IMR-90 (cell line): ENCODE measurements around the gene VGF. TPM values are rescaled to one million over a fixed set of nuclear protein-coding genes. Genes with fewer than 3 reads are reported as not detected.

Source experiments
- ATAC-seq: fragments of 200-7000 bp; cut with Tn5 transposase; 2 replicates; pipeline ENCODE4 v1.9.1; 2020; ENCODE audit warnings: low read depth, mild to moderate bottlenecking, moderate library complexity
- BruUV-seq: library from RNA; stranded (reverse); fragments of 400-500 nt; replicated peaks from 2 replicates; lab custom pipeline; 2021; lab: Mats Ljungman, UMichigan
- CTCF ChIA-PET: fragments of 300-600 bp; formaldehyde crosslinking; extraction: SDS; loops from one replicate; lab custom pipeline; 2021; ENCODE audit warnings: antibody characterized with exemption; lab: Yijun Ruan, JAX
- POLR2A ChIA-PET: fragments of 300-600 bp; sonication (Branson Sonifier 250); formaldehyde crosslinking; loops from one replicate; lab custom pipeline; 2022; ENCODE audit warnings: antibody characterized with exemption; ENCODE audit not compliant: unreplicated experiment; lab: Charles Lee
- DNase-seq: peaks from one replicate; pipeline ENCODE4 v3.0.0; 2013
- H2AFZ ChIP-seq: replicated peaks from 2 replicates; pipeline ENCODE3; 2013; ENCODE audit warnings: low read length, mild to moderate bottlenecking; ENCODE audit not compliant: poor library complexity
- H2AK5ac ChIP-seq: 2 replicates; pipeline ENCODE4 v1.6.1; 2013; ENCODE audit warnings: low read depth, low read length, inconsistent platforms
- H2AK9ac ChIP-seq: replicated peaks from 2 replicates; pipeline ENCODE3; 2013; ENCODE audit warnings: mild to moderate bottlenecking, low read depth, low read length, moderate library complexity; ENCODE audit not compliant: poor library complexity
- H2BK120ac ChIP-seq: 2 replicates; pipeline ENCODE4 v1.6.1; 2013; ENCODE audit warnings: low read depth, low read length, inconsistent platforms
- H2BK15ac ChIP-seq: 3 replicates; pipeline ENCODE4 v1.6.1; 2013; ENCODE audit warnings: low read depth, low read length, inconsistent platforms
- H2BK20ac ChIP-seq: 2 replicates; pipeline ENCODE4 v1.6.1; 2013; ENCODE audit warnings: low read depth, mild to moderate bottlenecking, inconsistent platforms, low read length, moderate library complexity
- H2BK5ac ChIP-seq: 2 replicates; pipeline ENCODE4 v1.6.1; 2013; ENCODE audit warnings: mild to moderate bottlenecking, low read depth, low read length, inconsistent platforms; ENCODE audit not compliant: poor library complexity, severe bottlenecking
- H3K14ac ChIP-seq: replicated peaks from 2 replicates; pipeline ENCODE4 v1.6.1; 2013; ENCODE audit warnings: low read depth, low read length, inconsistent platforms
- H3K18ac ChIP-seq: 2 replicates; pipeline ENCODE4 v1.6.1; 2013; ENCODE audit warnings: low read depth, low read length, control low read depth
- H3K23ac ChIP-seq: 2 replicates; pipeline ENCODE4 v1.6.1; 2013; ENCODE audit warnings: low read depth, low read length, inconsistent platforms
- H3K27ac ChIP-seq: 2 replicates; pipeline ENCODE4 v1.5.1; 2013; ENCODE audit warnings: mild to moderate bottlenecking, control low read depth, low read length; ENCODE audit not compliant: insufficient read depth
- H3K27me3 ChIP-seq: 2 replicates; pipeline ENCODE4 v1.6.1; 2013; ENCODE audit warnings: low read length; ENCODE audit not compliant: control insufficient read depth, insufficient read depth
- H3K36me3 ChIP-seq: 2 replicates; pipeline ENCODE4 v1.6.1; 2013; ENCODE audit warnings: low read length, mixed read lengths; ENCODE audit not compliant: control insufficient read depth, insufficient read depth
- H3K4ac ChIP-seq: 2 replicates; pipeline ENCODE4 v1.6.1; 2013; ENCODE audit warnings: low read depth, low read length, inconsistent platforms
- H3K4me1 ChIP-seq: 2 replicates; pipeline ENCODE4 v1.6.1; 2013; ENCODE audit warnings: low read length, mixed read lengths; ENCODE audit not compliant: control insufficient read depth, insufficient read depth
- H3K4me2 ChIP-seq: 2 replicates; pipeline ENCODE4 v1.6.1; 2013; ENCODE audit warnings: low read depth, mild to moderate bottlenecking, control low read depth, low read length, moderate library complexity
- H3K4me3 ChIP-seq: 2 replicates; pipeline ENCODE4 v1.5.1; 2013; ENCODE audit warnings: low read depth, mild to moderate bottlenecking, control low read depth, low read length, moderate library complexity; ENCODE audit not compliant: insufficient read depth
- H3K56ac ChIP-seq: 2 replicates; pipeline ENCODE4 v1.6.1; 2013; ENCODE audit warnings: low read length, inconsistent platforms; ENCODE audit not compliant: insufficient read depth; ENCODE audit errors: extremely low read depth
- H3K79me1 ChIP-seq, 2 experiments: 2 replicates each; pipeline ENCODE4 v1.6.1; 2013; ENCODE audit warnings: low read length in 2 of 2, inconsistent platforms in 1 of 2, low read depth in 1 of 2
- H3K9ac ChIP-seq: 2 replicates; pipeline ENCODE4 v1.6.1; 2013; ENCODE audit warnings: low read depth, low read length, control low read depth
- H3K9me1 ChIP-seq: 2 replicates; pipeline ENCODE4 v1.6.1; 2013; ENCODE audit warnings: low read length, inconsistent platforms; ENCODE audit not compliant: insufficient read depth
- H3K9me3 ChIP-seq: 2 replicates; pipeline ENCODE4 v1.6.1; 2013; ENCODE audit warnings: low read length; ENCODE audit not compliant: control insufficient read depth, insufficient read depth
- H4K20me1 ChIP-seq: 2 replicates; pipeline ENCODE4 v1.6.1; 2013; ENCODE audit warnings: low read length, inconsistent platforms; ENCODE audit not compliant: insufficient read depth
- H4K5ac ChIP-seq: 2 replicates; pipeline ENCODE4 v1.6.1; 2013; ENCODE audit warnings: mild to moderate bottlenecking, low read depth, low read length, control low read depth
- H4K8ac ChIP-seq, 2 experiments: 2 replicates each; pipeline ENCODE4 v1.6.1; 2013; ENCODE audit warnings: low read depth in 2 of 2, low read length in 2 of 2, control low read depth in 1 of 2, inconsistent platforms in 1 of 2
- H4K91ac ChIP-seq: 2 replicates; pipeline ENCODE4 v1.6.1; 2013; ENCODE audit warnings: low read depth, low read length, inconsistent platforms; ENCODE audit not compliant: insufficient read depth
- FOS ChIP-seq: fragments of 150-350 bp; IDR thresholded peaks from 2 replicates; pipeline ENCODE4 v1.6.1; 2016; ENCODE audit warnings: low read depth, low read length
- MXI1 ChIP-seq: IDR thresholded peaks from 2 replicates; pipeline ENCODE4 v1.6.1; 2012; ENCODE audit warnings: low read depth, mild to moderate bottlenecking, low read length, moderate library complexity, borderline replicate concordance
- NFE2L2 ChIP-seq: fragments of 150-350 bp; IDR thresholded peaks from 2 replicates; pipeline ENCODE4 v1.6.1; 2016; ENCODE audit warnings: low read depth, mild to moderate bottlenecking, low read length
- RFX5 ChIP-seq: IDR thresholded peaks from 2 replicates; pipeline ENCODE4 v1.8.0; 2012; ENCODE audit warnings: low read depth, mild to moderate bottlenecking, low read length, moderate library complexity
- WGBS, 2 experiments: methylation state at CpG; one replicate each; pipeline versions ENCODE4 v1.1.5 to v1.1.7; 2013; ENCODE audit warnings: missing lambda C conversion rate in 2 of 2; ENCODE audit not compliant: insufficient read length in 1 of 2; ENCODE audit errors: extremely low coverage in 2 of 2; 5-methylcytosine and 5-hydroxymethylcytosine counted together
- dilution Hi-C: fragments of 300-500 bp; cut with HindIII; formaldehyde crosslinking; loops from one replicate; pipeline ENCODE4 v1.14.3; 2018; ENCODE audit warnings: low sequenced_read_pairs; ENCODE audit not compliant: unreplicated experiment
- in situ Hi-C: fragments of 300-500 bp; cut with MboI; formaldehyde crosslinking; loops from 3 replicates; pipeline ENCODE4 v1.14.3; 2019; ENCODE audit warnings: low sequenced_read_pairs, inconsistent platforms, mixed read lengths
- intact Hi-C: fragments of 100-400 bp; cut with micrococcal nuclease; formaldehyde crosslinking; loops from 2 replicates; pipeline ENCODE4 v1.10.0; 2022
- polyA plus RNA-seq, 3 experiments: library from polyadenylated mRNA; depleted of rRNA; stranded (reverse); fragments of >200 nt; gene quantifications; 2 replicates each; pipeline ENCODE4 v1.2.3, GENCODE V29; 2012; ENCODE audit warnings: low replicate concordance in 1 of 3
- total RNA-seq: library from RNA; depleted of rRNA; stranded (reverse); fragments of >200 nt; gene quantifications from 2 replicates; pipeline ENCODE4 v1.2.3, GENCODE V29; 2012

The VGF gene
- total and polyA plus RNA-seq, 2 of the 4 experiments (the other 2 are of a cell fraction): 0.18 to 0.50 TPM

GRCh38 chr7:101206665-101207042 is 41.3 kb upstream of the VGF start:
- peaks cover 22% of the 10 kb centered on the region for H3K27me3 ChIP-seq
- no peak overlapping the region for H2AFZ ChIP-seq
- H3K4me2 ChIP-seq: no peak overlapping the region
- TF ChIP-seq FOS (no peak), NFE2L2 (no peak), RFX5 (no peak), MXI1 (no peak)
- no peak overlapping the region for H2AK5ac ChIP-seq
- DNase-seq (no peak), ATAC-seq (no peak)
- in situ Hi-C loops: no loop called here
- no peak overlapping the region for H3K23ac ChIP-seq
- no peak overlapping the region for H2BK15ac ChIP-seq
- H4K5ac ChIP-seq: no peak overlapping the region
- POLR2A ChIA-PET: no interaction called here
- dilution Hi-C loops: no loop called here
- no peak overlapping the region for H3K4me3 ChIP-seq
- H2BK20ac ChIP-seq: no peak overlapping the region
- H3K4ac ChIP-seq: no peak overlapping the region
- WGBS, 2 experiments: 74% methylated on average over 3 of the region's 19 CpGs; no CpG with 5 or more reads in 1 of the 2 experiments
- H4K91ac ChIP-seq: no peak overlapping the region
- no peak overlapping the region for H3K56ac ChIP-seq
- no peak overlapping the region for H3K27ac ChIP-seq
- intact Hi-C loops: no loop called here
- no peaks in the 10 kb centered on the region for H3K9me1 ChIP-seq
- H2AK9ac ChIP-seq: no peak overlapping the region
- H2BK120ac ChIP-seq: no peak overlapping the region
- CTCF ChIA-PET: no interaction called here
- H3K9me3 ChIP-seq: no peaks in the 10 kb centered on the region
- no peak overlapping the region for H3K9ac ChIP-seq
- BruUV-seq: no TSS peak
- H3K79me1 ChIP-seq: no peaks in the 10 kb centered on the region
- H4K20me1 ChIP-seq: no peaks in the 10 kb centered on the region; the same call in 1 of the 2 replicates
- no peak overlapping the region for H4K8ac ChIP-seq
- no peaks in the 10 kb centered on the region for H3K4me1 ChIP-seq
- no peak overlapping the region for H3K18ac ChIP-seq
- H3K14ac ChIP-seq: no peak overlapping the region
- H2BK5ac ChIP-seq: no peak overlapping the region
- peaks cover 39% of the 10 kb centered on the region for H3K36me3 ChIP-seq
